Nephron (organoid): ENCODE data around the gene SND1.

Experiments used
- H3K27ac Mint-ChIP-seq, 3 experiments: 2 replicates each; pipeline ENCODE4 v1.8.0; 2020; ENCODE audit warnings: mixed read lengths in 3 of 3, mild to moderate bottlenecking in 2 of 3, moderate library complexity in 1 of 3
- H3K27me3 Mint-ChIP-seq: 2 replicates; pipeline ENCODE4 v1.8.0; 2021; ENCODE audit warnings: low read depth, mild to moderate bottlenecking, moderate library complexity, mixed read lengths
- H3K36me3 Mint-ChIP-seq: 2 replicates; pipeline ENCODE4 v1.8.0; 2020; ENCODE audit warnings: low read depth, mixed read lengths
- H3K4me1 Mint-ChIP-seq: 2 replicates; pipeline ENCODE4 v1.8.0; 2020; ENCODE audit warnings: mixed read lengths
- H3K4me3 Mint-ChIP-seq, 3 experiments: 2 replicates each; pipeline ENCODE4 v1.8.0; 2020; ENCODE audit warnings: mild to moderate bottlenecking in 3 of 3, mixed read lengths in 3 of 3, moderate library complexity in 2 of 3
- H3K9me3 Mint-ChIP-seq: 2 replicates; pipeline ENCODE4 v1.8.0; 2020; ENCODE audit warnings: mixed read lengths
- CTCF ChIP-seq, 3 experiments: fragments of 200-600 bp; sonication (generic); IDR thresholded peaks; one replicate each; pipeline ENCODE4 v1.5.0; 2021; ENCODE audit warnings: antibody characterized with exemption in 3 of 3; ENCODE audit not compliant: unreplicated experiment in 3 of 3

Gene SND1

GRCh38 chr7:128056901-128057300 lies 404.9 kb downstream of the SND1 start:
- no peaks in the 10 kb centered on the region for H3K36me3 Mint-ChIP-seq
- H3K27ac Mint-ChIP-seq: no peak overlapping the region
- H3K9me3 Mint-ChIP-seq: no peaks in the 10 kb centered on the region
- H3K4me3 Mint-ChIP-seq: no peak overlapping the region
- peaks cover 5% of the 10 kb centered on the region for H3K27me3 Mint-ChIP-seq
- peaks cover 11% of the 10 kb centered on the region for H3K4me1 Mint-ChIP-seq
- TF ChIP-seq CTCF (IDR thresholded peaks at IDR 0.05; ENCODE audit: unreplicated experiment in 3 of 3): no peak

GRCh38 chr7:128057909-128058308 lies 405.9 kb downstream of the SND1 start:
- Mint-ChIP-seq H3K4me1 (peaks cover 15% of the 10 kb centered on the region), H3K9me3 (no peaks in the 10 kb centered on the region), H3K27ac (no peak overlapping the region), H3K36me3 (no peaks in the 10 kb centered on the region), H3K27me3 (peaks cover 5% of the 10 kb centered on the region), H3K4me3 (no peak overlapping the region)
- TF ChIP-seq CTCF (IDR thresholded peaks at IDR 0.05; ENCODE audit: unreplicated experiment in 3 of 3): no peak

GRCh38 chr7:128059143-128059988 lies 407.4 kb downstream of the SND1 start:
- Mint-ChIP-seq H3K36me3 (no peaks in the 10 kb centered on the region), H3K4me1 (peaks cover 15% of the 10 kb centered on the region), H3K27me3 (peaks cover 5% of the 10 kb centered on the region), H3K4me3 (no peak overlapping the region), H3K9me3 (no peaks in the 10 kb centered on the region), H3K27ac (no peak overlapping the region)
- no peak for TF ChIP-seq CTCF (IDR thresholded peaks at IDR 0.05; ENCODE audit: unreplicated experiment in 3 of 3)

GRCh38 chr7:128060018-128060417 lies 408.0 kb downstream of the SND1 start:
- Mint-ChIP-seq H3K27me3 (peaks cover 8% of the 10 kb centered on the region), H3K27ac (no peak overlapping the region), H3K36me3 (no peaks in the 10 kb centered on the region), H3K4me3 (no peak overlapping the region), H3K9me3 (no peaks in the 10 kb centered on the region), H3K4me1 (peaks cover 10% of the 10 kb centered on the region)
- no peak for TF ChIP-seq CTCF (IDR thresholded peaks at IDR 0.05; ENCODE audit: unreplicated experiment in 3 of 3)

- TF ChIP-seq CTCF (IDR thresholded peaks at IDR 0.05; ENCODE audit: unreplicated experiment in 3 of 3): no peak
- Mint-ChIP-seq H3K27me3 (peaks cover 10% of the 10 kb centered on the region), H3K27ac (no peak overlapping the region), H3K4me3 (no peak overlapping the region), H3K36me3 (no peaks in the 10 kb centered on the region), H3K4me1 (peaks cover 10% of the 10 kb centered on the region), H3K9me3 (no peaks in the 10 kb centered on the region)
These were observed 411.1 kb downstream of the SND1 start for GRCh38 chr7:128063088-128063487.

- Mint-ChIP-seq H3K4me1 (peaks cover 5% of the 10 kb centered on the region), H3K9me3 (no peaks in the 10 kb centered on the region), H3K36me3 (peaks cover 9% of the 10 kb centered on the region), H3K27ac (no peak overlapping the region), H3K27me3 (peaks cover 12% of the 10 kb centered on the region), H3K4me3 (no peak overlapping the region)
- TF ChIP-seq CTCF (IDR thresholded peaks at IDR 0.05; ENCODE audit: unreplicated experiment in 3 of 3): no peak
These were observed 413.9 kb downstream of the SND1 start for GRCh38 chr7:128065872-128066271.
